ENCODE results near the gene OSBPL8. TPM values are rescaled to one million over a fixed set of nuclear protein-coding genes. Genes with fewer than 3 reads are reported as not detected.

OSBPL8 gene
- total RNA-seq, 2 donors from 2014 or later: 23.1 to 41.2 TPM

DNA sequence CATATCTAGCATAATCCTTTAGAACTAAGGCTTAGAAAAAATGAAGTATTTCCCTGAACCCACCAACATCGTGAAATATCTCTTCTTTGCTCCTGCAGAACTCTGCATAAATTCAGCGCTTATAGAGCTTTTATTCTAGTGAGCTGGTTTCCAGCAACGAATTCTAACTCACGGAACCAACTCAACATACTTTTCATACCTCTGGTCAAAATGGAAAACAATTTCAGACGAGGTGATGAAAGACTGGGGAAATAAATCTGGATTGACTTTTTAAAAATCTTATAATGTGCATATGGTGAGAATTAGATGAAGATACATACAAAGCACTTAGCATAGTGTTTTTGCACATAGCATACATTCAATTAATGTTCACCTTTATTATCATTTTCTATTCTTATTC, 148.8 kb downstream of the OSBPL8 start:
- intact Hi-C loops (cut with DNase I): no loop called here
- 78 to 81% methylated on average over 5 of the region's 5 CpGs for WGBS, 2 donors
- Histone ChIP-seq H3K36me3 (replicated peaks in 1 of 2; ENCODE audit: insufficient read depth in 1 of 2, low read depth in 2 of 2) (no peaks in the 10 kb centered on the region), H3K4me1 (no peaks in the 10 kb centered on the region), H3K27ac (no peak overlapping the region), H3K27me3 (no peaks in the 10 kb centered on the region), H3K9me3 (no peaks in the 10 kb centered on the region), H3K4me3 (no peak overlapping the region)
- TF ChIP-seq, protein P1, sequence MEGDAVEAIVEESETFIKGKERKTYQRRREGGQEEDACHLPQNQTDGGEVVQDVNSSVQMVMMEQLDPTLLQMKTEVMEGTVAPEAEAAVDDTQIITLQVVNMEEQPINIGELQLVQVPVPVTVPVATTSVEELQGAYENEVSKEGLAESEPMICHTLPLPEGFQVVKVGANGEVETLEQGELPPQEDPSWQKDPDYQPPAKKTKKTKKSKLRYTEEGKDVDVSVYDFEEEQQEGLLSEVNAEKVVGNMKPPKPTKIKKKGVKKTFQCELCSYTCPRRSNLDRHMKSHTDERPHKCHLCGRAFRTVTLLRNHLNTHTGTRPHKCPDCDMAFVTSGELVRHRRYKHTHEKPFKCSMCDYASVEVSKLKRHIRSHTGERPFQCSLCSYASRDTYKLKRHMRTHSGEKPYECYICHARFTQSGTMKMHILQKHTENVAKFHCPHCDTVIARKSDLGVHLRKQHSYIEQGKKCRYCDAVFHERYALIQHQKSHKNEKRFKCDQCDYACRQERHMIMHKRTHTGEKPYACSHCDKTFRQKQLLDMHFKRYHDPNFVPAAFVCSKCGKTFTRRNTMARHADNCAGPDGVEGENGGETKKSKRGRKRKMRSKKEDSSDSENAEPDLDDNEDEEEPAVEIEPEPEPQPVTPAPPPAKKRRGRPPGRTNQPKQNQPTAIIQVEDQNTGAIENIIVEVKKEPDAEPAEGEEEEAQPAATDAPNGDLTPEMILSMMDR (IDR thresholded peaks at IDR 0.05): no peak
- no peak for TF ChIP-seq POLR2A (IDR thresholded peaks at IDR 0.05)
- ATAC-seq (no peak), DNase-seq (no peak)

DNA sequence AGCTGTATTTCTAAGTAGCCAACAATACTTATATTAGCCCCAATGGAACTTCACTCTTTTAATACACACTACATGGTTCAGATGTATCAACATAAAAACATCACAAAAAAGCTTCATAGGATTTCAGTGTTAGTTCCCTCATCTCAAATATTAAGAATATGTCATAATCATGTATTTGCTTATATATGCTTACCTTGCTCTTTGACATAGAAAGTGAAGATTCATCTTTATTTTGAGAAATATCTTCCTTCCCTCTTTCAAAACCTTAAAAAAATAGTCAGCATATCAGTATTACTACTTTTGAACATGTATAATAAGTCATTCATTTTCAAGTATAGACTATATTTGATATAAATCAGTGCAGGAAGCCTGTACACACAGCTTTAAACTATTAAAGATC, 149.2 kb downstream of the OSBPL8 start:
- Histone ChIP-seq H3K27ac (no peak overlapping the region), H3K36me3 (replicated peaks in 1 of 2; ENCODE audit: insufficient read depth in 1 of 2, low read depth in 2 of 2) (no peaks in the 10 kb centered on the region), H3K27me3 (no peaks in the 10 kb centered on the region), H3K4me1 (no peaks in the 10 kb centered on the region), H3K9me3 (no peaks in the 10 kb centered on the region), H3K4me3 (no peak overlapping the region)
- ATAC-seq (no peak), DNase-seq (no peak)
- TF ChIP-seq POLR2A (IDR thresholded peaks at IDR 0.05): no peak
- TF ChIP-seq, protein P1 (IDR thresholded peaks at IDR 0.05): no peak
- intact Hi-C loops (cut with DNase I): no loop called here

DNA sequence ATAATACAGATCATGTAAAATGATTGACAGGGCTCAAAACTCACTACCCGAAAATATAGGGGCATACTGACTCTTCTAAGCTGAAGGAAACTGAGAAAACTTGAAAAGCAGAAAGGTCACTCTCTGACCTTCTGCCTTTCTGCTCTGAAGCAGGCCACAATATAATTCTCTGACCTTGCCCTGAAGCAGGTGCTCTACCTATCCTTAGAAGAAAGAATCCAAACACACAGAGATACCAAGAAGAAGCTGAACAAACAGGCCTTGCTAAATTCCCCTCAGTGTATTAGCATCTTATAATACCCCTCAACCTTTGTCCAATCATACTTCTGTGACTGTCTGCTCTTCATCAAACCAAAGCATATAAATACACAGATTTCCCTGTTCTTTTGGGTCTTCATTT, 150.5 kb downstream of the OSBPL8 start:
- TF ChIP-seq POLR2A (IDR thresholded peaks at IDR 0.05): no peak
- TF ChIP-seq, protein P1 (IDR thresholded peaks at IDR 0.05): no peak
- no peak overlapping the region for H3K4me3 ChIP-seq
- ATAC-seq: no peak

DNA sequence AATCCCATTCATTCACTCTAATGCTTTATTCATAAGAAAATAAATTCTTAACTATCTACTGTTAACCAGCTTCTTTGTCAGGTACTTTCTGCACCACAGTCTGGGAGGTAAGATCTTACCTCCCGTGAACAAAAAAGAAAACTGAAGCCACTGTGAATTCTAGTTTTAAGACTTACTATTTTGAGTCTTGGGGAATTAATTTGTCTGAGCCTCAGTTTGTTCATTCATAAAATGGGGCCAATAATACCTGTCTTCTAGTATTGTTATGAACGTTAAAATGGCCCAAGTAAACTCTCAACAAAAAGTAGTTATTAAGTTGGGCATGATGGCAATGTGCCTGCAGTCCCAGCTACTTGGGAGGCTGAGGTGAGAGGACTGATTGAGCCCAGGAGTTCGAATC, 151.9 kb downstream of the OSBPL8 start:
- DNase-seq: no peak
- no peak for ATAC-seq
- H3K4me3 ChIP-seq: no peak overlapping the region
- WGBS, 2 donors: 93 to 95% methylated on average over 3 of the region's 3 CpGs
- H3K27me3 ChIP-seq: no peaks in the 10 kb centered on the region
- H3K27ac ChIP-seq: no peak overlapping the region
- H3K4me1 ChIP-seq: no peaks in the 10 kb centered on the region
- TF ChIP-seq, protein P1 (IDR thresholded peaks at IDR 0.05): no peak
- TF ChIP-seq POLR2A (IDR thresholded peaks at IDR 0.05): no peak
- no peaks in the 10 kb centered on the region for H3K36me3 ChIP-seq (replicated peaks in 1 of 2; ENCODE audit: insufficient read depth in 1 of 2, low read depth in 2 of 2)
- intact Hi-C loops (cut with DNase I): no loop called here
- H3K9me3 ChIP-seq: no peaks in the 10 kb centered on the region

More for the DNA sequence above, 150.5 kb downstream of the OSBPL8 start:
- H3K27me3 ChIP-seq: no peaks in the 10 kb centered on the region
- no peaks in the 10 kb centered on the region for H3K36me3 ChIP-seq (replicated peaks in 1 of 2; ENCODE audit: insufficient read depth in 1 of 2, low read depth in 2 of 2)
- 56 to 71% methylated on average over 1 of the region's 1 CpG for WGBS, 2 donors
- no peak overlapping the region for H3K27ac ChIP-seq
- H3K4me1 ChIP-seq: no peaks in the 10 kb centered on the region
- intact Hi-C loops (cut with DNase I): no loop called here
- no peaks in the 10 kb centered on the region for H3K9me3 ChIP-seq
- DNase-seq: no peak

DNA sequence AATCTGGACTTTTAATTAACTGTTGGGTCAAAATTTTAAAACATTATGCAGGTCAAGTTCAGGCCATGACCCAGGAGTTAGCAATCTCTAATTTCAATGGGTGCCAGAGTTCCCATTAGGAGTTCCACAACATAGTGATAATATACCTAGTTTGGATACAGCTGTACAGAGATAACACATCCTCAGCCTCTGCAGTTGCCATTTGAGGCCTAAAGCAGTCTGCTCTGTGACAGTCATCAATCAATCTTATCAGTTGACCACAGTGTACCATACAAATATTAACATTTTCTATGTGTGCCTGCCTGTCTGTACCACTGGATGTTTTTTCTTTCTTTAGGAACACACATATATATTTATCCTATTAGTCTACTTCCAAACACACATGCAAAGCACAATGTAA, 157.3 kb downstream of the OSBPL8 start:
- Histone ChIP-seq H3K4me1 (no peaks in the 10 kb centered on the region), H3K4me3 (no peak overlapping the region), H3K27me3 (no peaks in the 10 kb centered on the region), H3K36me3 (replicated peaks in 1 of 2; ENCODE audit: insufficient read depth in 1 of 2, low read depth in 2 of 2) (peaks cover 0 to 2% of the 10 kb centered on the region in 2 donors), H3K27ac (no peak overlapping the region), H3K9me3 (no peaks in the 10 kb centered on the region)
- intact Hi-C loops (cut with DNase I): no loop called here
- DNase-seq (no peak), ATAC-seq (no peak)
- TF ChIP-seq POLR2A (IDR thresholded peaks at IDR 0.05): no peak
- TF ChIP-seq, protein P1 (IDR thresholded peaks at IDR 0.05): no peak

Data from body of pancreas (tissue), 4 donors.